HepG2 (cell line): ENCODE data around the gene NCKIPSD. TPM values are rescaled to one million over a fixed set of nuclear protein-coding genes. Genes with fewer than 3 reads are reported as not detected.

Experiments
- GABPA ChIP-seq, 2 experiments: IDR thresholded peaks; 2 replicates each; pipeline ENCODE4 v1.6.1; 2011 to 2016; ENCODE audit warnings: low read depth in 2 of 2, low read length in 1 of 2, missing biosample characterization in 1 of 2, missing genetic modification characterization in 1 of 2
- HNRNPL ChIP-seq: fragments of 200-400 bp; formaldehyde crosslinking; IDR thresholded peaks from 2 replicates; pipeline ENCODE4 v1.6.1; 2017; ENCODE audit warnings: mild to moderate bottlenecking, low read depth, low read length
- MIER2 ChIP-seq: IDR thresholded peaks from 2 replicates; pipeline ENCODE4 v1.6.1; 2016; ENCODE audit warnings: missing biosample characterization, missing genetic modification reagents
- PCBP1 ChIP-seq: fragments of 200-400 bp; formaldehyde crosslinking; IDR thresholded peaks from 2 replicates; pipeline ENCODE4 v1.6.1; 2017; ENCODE audit warnings: mild to moderate bottlenecking, low read depth, low read length, borderline replicate concordance
- POLR2A ChIP-seq, 2 experiments: IDR thresholded peaks; 2 replicates each; pipeline ENCODE4 v1.6.1; 2011; ENCODE audit warnings: low read depth in 2 of 2, low read length in 2 of 2, mild to moderate bottlenecking in 1 of 2, moderate library complexity in 1 of 2; ENCODE audit not compliant: insufficient read depth in 1 of 2
- PRMT3 ChIP-seq: sonication (generic); formaldehyde crosslinking; IDR thresholded peaks from 2 replicates; pipeline ENCODE4 v1.8.1; 2022; ENCODE audit warnings: low read depth, mild to moderate bottlenecking, moderate library complexity, missing genetic modification reagents, borderline replicate concordance
- SAFB2 ChIP-seq: sonication (generic); formaldehyde crosslinking; IDR thresholded peaks from 2 replicates; pipeline ENCODE4 v1.5.1; 2020; ENCODE audit warnings: missing genetic modification reagents, low read depth, mild to moderate bottlenecking, borderline replicate concordance
- SPEN ChIP-seq: sonication (generic); formaldehyde crosslinking; IDR thresholded peaks from 2 replicates; pipeline ENCODE4 v1.5.1; 2020; ENCODE audit warnings: low read depth, mild to moderate bottlenecking, missing genetic modification reagents
- U2AF1 ChIP-seq: fragments of 200-400 bp; formaldehyde crosslinking; optimal IDR thresholded peaks from 2 replicates; pipeline ENCODE3; 2017; ENCODE audit warnings: mild to moderate bottlenecking, low read depth, low read length
- ZFP90 ChIP-seq: sonication (generic); formaldehyde crosslinking; IDR thresholded peaks from 2 replicates; pipeline ENCODE4 v1.8.0; 2022; ENCODE audit warnings: missing genetic modification reagents, mild to moderate bottlenecking, inconsistent platforms, borderline replicate concordance
- ZSCAN22 ChIP-seq: sonication (generic); formaldehyde crosslinking; IDR thresholded peaks from 2 replicates; pipeline ENCODE4 v1.4.0; 2020; ENCODE audit warnings: mild to moderate bottlenecking, missing genetic modification reagents
- polyA plus RNA-seq, 8 experiments: library from polyadenylated mRNA; depleted of rRNA in 3 of 8; stranded (reverse) in 7 of 8; unstranded in 1 of 8; fragments of >200 nt; fragmentation: Illumina TruSeq in 4 of 8; extraction: Trizol in 4 of 8; gene quantifications; 2 replicates each; pipeline versions ENCODE4 v1.2.1 to v1.2.3, GENCODE V29; 2011 to 2016; ENCODE audit warnings: low read depth in 4 of 8, missing spikeins in 1 of 8, mixed read lengths in 1 of 8; ENCODE audit not compliant: insufficient read depth in 1 of 8
- total RNA-seq, 5 experiments: library from RNA; depleted of rRNA; stranded (reverse); fragments of >200 nt; fragmentation: Illumina TruSeq; extraction: Trizol; gene quantifications; 2 replicates each; pipeline ENCODE4 v1.2.3, GENCODE V29; 2016; ENCODE audit warnings: low read depth in 1 of 5
- TF ChIP-seq, protein P1 (sequence below), 2 experiments: IDR thresholded peaks; 2 replicates each; pipeline ENCODE4 v1.6.1; 2011 to 2012; ENCODE audit warnings: low read length in 2 of 2, borderline replicate concordance in 1 of 2, low read depth in 1 of 2, mild to moderate bottlenecking in 1 of 2, moderate library complexity in 1 of 2
- TF ChIP-seq, protein P2 (sequence below): sonication (generic); formaldehyde crosslinking; IDR thresholded peaks from 2 replicates; pipeline ENCODE4 v1.4.0; 2020; ENCODE audit warnings: missing genetic modification reagents
- TF ChIP-seq, protein P3 (sequence below): sonication (generic); formaldehyde crosslinking; IDR thresholded peaks from 2 replicates; pipeline ENCODE4 v1.4.0; 2020; ENCODE audit warnings: missing genetic modification reagents
- TF ChIP-seq, protein P4 (sequence below): sonication (generic); formaldehyde crosslinking; IDR thresholded peaks from 2 replicates; pipeline ENCODE4 v1.5.1; 2020; ENCODE audit warnings: missing genetic modification reagents, mild to moderate bottlenecking, borderline replicate concordance
- TF ChIP-seq, protein P5 (sequence below): sonication (generic); formaldehyde crosslinking; IDR thresholded peaks from 2 replicates; pipeline ENCODE4 v1.4.0; 2020; ENCODE audit warnings: mild to moderate bottlenecking, missing genetic modification reagents

The NCKIPSD gene
- total and polyA plus RNA-seq, 2 of the 13 experiments (the other 11 are each of a cell fraction or from before 2014, with no cell fraction given), result 13.5 to 35.2 TPM

DNA sequence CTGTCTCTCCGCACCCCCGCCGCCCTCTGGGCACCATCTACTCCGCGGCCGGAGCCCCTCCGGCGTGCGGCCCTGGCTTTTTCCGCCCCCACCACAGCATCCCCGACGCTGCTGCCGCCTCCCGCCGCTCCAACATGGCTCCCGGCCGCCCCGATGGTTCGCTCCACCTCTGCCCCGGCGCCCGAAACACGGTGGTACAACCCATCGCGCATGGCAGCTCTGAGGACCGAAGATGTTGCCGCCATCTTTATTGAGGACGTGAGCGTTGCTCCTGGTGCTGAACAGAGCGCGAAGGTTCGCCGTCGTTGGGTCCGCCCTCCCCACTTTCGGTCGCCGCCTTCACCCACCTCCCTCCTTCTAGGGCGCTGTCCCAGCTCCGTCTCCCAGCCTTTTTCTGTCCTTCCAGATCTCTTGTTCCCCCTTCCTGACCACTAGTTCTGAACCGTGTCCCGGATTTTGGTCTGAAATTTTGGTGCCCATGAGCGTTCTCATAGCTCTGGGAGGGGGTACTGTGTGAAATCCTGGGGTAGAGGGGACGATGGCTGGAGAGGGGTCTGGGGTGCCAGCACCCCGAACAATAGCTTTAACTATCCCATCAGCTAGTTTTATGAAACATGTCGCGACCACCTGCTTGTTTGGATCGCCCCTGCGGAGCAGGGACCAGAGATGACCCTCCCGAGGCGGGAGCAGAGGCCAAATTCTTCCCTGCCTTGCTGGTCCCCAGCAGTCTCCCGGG is 22.8 kb downstream of the NCKIPSD start, which contains the start of gene CELSR3 (continued):
- TF ChIP-seq, protein P1, sequence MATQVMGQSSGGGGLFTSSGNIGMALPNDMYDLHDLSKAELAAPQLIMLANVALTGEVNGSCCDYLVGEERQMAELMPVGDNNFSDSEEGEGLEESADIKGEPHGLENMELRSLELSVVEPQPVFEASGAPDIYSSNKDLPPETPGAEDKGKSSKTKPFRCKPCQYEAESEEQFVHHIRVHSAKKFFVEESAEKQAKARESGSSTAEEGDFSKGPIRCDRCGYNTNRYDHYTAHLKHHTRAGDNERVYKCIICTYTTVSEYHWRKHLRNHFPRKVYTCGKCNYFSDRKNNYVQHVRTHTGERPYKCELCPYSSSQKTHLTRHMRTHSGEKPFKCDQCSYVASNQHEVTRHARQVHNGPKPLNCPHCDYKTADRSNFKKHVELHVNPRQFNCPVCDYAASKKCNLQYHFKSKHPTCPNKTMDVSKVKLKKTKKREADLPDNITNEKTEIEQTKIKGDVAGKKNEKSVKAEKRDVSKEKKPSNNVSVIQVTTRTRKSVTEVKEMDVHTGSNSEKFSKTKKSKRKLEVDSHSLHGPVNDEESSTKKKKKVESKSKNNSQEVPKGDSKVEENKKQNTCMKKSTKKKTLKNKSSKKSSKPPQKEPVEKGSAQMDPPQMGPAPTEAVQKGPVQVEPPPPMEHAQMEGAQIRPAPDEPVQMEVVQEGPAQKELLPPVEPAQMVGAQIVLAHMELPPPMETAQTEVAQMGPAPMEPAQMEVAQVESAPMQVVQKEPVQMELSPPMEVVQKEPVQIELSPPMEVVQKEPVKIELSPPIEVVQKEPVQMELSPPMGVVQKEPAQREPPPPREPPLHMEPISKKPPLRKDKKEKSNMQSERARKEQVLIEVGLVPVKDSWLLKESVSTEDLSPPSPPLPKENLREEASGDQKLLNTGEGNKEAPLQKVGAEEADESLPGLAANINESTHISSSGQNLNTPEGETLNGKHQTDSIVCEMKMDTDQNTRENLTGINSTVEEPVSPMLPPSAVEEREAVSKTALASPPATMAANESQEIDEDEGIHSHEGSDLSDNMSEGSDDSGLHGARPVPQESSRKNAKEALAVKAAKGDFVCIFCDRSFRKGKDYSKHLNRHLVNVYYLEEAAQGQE (IDR thresholded peaks at IDR 0.05; ENCODE audit: borderline replicate concordance in 1 of 2, low read depth in 1 of 2, low read length in 2 of 2), result peak in 1 of 2 experiments; percentile 66; a peak in 2 of 4 replicates
- TF ChIP-seq, protein P2, sequence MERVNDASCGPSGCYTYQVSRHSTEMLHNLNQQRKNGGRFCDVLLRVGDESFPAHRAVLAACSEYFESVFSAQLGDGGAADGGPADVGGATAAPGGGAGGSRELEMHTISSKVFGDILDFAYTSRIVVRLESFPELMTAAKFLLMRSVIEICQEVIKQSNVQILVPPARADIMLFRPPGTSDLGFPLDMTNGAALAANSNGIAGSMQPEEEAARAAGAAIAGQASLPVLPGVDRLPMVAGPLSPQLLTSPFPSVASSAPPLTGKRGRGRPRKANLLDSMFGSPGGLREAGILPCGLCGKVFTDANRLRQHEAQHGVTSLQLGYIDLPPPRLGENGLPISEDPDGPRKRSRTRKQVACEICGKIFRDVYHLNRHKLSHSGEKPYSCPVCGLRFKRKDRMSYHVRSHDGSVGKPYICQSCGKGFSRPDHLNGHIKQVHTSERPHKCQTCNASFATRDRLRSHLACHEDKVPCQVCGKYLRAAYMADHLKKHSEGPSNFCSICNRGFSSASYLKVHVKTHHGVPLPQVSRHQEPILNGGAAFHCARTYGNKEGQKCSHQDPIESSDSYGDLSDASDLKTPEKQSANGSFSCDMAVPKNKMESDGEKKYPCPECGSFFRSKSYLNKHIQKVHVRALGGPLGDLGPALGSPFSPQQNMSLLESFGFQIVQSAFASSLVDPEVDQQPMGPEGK (CRISPR knock-in tag), result peak; percentile 14; the same call in 1 of the 2 replicates
- no peak for TF ChIP-seq HNRNPL
- TF ChIP-seq, protein P3, sequence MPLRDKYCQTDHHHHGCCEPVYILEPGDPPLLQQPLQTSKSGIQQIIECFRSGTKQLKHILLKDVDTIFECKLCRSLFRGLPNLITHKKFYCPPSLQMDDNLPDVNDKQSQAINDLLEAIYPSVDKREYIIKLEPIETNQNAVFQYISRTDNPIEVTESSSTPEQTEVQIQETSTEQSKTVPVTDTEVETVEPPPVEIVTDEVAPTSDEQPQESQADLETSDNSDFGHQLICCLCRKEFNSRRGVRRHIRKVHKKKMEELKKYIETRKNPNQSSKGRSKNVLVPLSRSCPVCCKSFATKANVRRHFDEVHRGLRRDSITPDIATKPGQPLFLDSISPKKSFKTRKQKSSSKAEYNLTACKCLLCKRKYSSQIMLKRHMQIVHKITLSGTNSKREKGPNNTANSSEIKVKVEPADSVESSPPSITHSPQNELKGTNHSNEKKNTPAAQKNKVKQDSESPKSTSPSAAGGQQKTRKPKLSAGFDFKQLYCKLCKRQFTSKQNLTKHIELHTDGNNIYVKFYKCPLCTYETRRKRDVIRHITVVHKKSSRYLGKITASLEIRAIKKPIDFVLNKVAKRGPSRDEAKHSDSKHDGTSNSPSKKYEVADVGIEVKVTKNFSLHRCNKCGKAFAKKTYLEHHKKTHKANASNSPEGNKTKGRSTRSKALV (CRISPR knock-in tag), result 0 out of 2 replicates have a peak, but pooled peaks have one; percentile 2
- no peak for TF ChIP-seq GABPA (IDR thresholded peaks at IDR 0.05; ENCODE audit: low read depth, low read length)
- TF ChIP-seq GABPA (CRISPR knock-in tag; IDR thresholded peaks at IDR 0.05; ENCODE audit: low read depth), result no peak
- no peak for TF ChIP-seq ZFP90 (CRISPR knock-in tag)
- TF ChIP-seq PCBP1, result 0 out of 2 replicates have a peak, but pooled peaks have one; percentile 44
- TF ChIP-seq POLR2A (IDR thresholded peaks at IDR 0.05; ENCODE audit: insufficient read depth in 1 of 2, low read depth in 2 of 2, low read length in 2 of 2), result peak in 1 of 2 experiments; percentile 58; a peak in 2 of 4 replicates
- TF ChIP-seq ZSCAN22 (CRISPR knock-in tag), result no peak
- TF ChIP-seq MIER2 (CRISPR knock-in tag), result peak; percentile 88
- peak; percentile 75; the same call in 1 of the 2 replicates for TF ChIP-seq SAFB2 (CRISPR knock-in tag)
- no peak for TF ChIP-seq U2AF1
- TF ChIP-seq, protein P4, sequence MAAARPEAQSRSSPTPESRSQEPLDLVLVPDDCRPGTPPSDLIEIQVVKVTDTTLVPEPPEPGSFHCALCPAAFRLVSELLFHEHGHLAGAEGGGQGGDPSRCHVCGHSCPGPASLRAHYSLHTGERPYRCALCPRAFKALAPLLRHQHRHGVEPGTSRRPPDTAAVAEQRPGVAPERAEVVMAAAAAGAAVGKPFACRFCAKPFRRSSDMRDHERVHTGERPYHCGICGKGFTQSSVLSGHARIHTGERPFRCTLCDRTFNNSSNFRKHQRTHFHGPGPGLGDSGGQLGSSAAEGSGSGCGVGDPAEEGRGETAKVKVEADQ (CRISPR knock-in tag), result no peak
- TF ChIP-seq, protein P5, sequence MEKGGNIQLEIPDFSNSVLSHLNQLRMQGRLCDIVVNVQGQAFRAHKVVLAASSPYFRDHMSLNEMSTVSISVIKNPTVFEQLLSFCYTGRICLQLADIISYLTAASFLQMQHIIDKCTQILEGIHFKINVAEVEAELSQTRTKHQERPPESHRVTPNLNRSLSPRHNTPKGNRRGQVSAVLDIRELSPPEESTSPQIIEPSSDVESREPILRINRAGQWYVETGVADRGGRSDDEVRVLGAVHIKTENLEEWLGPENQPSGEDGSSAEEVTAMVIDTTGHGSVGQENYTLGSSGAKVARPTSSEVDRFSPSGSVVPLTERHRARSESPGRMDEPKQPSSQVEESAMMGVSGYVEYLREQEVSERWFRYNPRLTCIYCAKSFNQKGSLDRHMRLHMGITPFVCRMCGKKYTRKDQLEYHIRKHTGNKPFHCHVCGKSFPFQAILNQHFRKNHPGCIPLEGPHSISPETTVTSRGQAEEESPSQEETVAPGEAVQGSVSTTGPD (CRISPR knock-in tag), result no peak; the same call in 1 of the 2 replicates
- peak; percentile 51; the same call in 1 of the 2 replicates for TF ChIP-seq SPEN
- 0 out of 2 replicates have a peak, but pooled peaks have one; percentile 7 for TF ChIP-seq PRMT3
